ENCODE data around the gene COASY. TPM values are rescaled to one million over a fixed set of nuclear protein-coding genes. Genes with fewer than 3 reads are reported as not detected.

Gene COASY
- 11.9 and 19.2 TPM in 2 replicates for total RNA-seq (2014; rRNA removed; shearing (Covaris generic))

GRCh38 chr17:42561897-42562387, at the start of gene COASY:
COASY (plus strand) TSS chr17:42562148; CDS start chr17:42562623, 475 bp downstream.
- in situ Hi-C loops (cut with HindIII; ENCODE audit: low sequenced_read_pairs), result no loop called here
- DNase-seq (ENCODE audit: low spot score), result peak; percentile 96

DNA sequence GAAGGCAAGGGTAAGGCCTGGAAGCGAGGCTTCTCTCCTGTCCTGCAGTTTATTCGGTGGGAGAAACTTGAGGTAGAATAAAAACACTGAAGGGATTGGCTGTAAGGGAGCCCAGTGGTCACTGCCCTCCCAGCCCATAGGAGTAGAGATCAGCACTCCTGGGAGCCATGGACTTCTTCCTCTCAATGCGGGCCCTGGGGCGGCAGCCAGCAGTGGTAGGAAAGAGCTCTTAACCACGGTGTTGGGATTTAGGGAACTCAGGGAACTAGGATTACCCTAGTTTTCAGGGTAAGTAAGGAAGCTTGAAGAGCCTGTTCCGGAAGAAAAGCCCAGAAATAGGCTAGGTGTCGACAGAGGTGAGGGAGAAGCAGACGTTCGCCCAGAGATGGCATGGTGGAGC, 49.7 kb upstream of the COASY start:
- DNase-seq (ENCODE audit: low spot score), result no peak

DNA sequence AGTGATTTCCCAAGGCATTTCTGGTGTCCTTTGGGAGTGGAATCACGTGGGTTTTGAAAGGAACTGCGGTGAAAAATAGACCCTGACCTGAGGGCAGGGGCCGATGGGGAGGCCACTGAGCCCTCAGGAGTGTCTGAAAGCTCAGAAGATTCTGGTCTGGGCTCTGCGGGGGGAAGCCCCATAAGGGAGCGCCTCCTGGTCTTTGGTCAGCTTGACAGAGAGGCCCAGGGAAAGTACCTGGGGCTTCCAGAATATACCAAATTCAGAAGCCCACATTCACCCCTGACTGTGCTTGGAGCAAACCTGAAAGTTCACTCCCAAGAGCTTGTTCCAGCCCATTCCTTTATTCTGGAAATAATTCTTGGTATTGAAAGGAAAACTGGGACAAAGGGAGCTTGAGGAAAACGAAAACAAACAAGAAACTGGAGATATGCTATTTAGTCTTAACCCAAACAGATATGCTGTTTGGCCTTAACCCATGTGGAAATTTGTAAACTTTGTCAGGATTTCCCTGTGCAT, 49.2 kb upstream of the COASY start:
- in situ Hi-C loops (cut with HindIII; ENCODE audit: low sequenced_read_pairs), result no loop called here
- no peak for DNase-seq (ENCODE audit: low spot score)

More for the DNA sequence above, 49.7 kb upstream of the COASY start:
- in situ Hi-C loops (cut with HindIII; ENCODE audit: low sequenced_read_pairs), result no loop called here

DNA sequence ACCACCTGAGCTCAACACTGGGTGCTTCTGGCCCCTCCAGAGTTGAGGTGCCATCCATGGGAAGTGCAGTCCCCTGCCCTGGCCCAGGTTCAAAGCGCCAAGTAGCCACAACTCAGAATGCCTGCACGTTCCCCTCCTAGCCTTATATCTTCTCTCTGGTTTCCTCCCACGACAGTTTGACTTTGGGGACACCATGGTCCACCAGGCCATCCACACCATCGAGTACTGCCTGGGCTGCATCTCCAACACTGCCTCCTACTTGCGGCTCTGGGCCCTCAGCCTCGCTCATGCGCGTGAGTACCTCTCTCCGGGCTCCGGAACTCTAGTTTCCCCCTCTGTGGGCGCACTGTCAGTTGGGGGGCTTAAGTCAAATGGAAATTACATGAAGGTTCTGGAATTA, 48.3 kb upstream of the COASY start:
- no peak for DNase-seq (ENCODE audit: low spot score)
- in situ Hi-C loops (cut with HindIII; ENCODE audit: low sequenced_read_pairs), result no loop called here

- DNase-seq (ENCODE audit: low spot score), result no peak
- in situ Hi-C loops (cut with HindIII; ENCODE audit: low sequenced_read_pairs), result no loop called here
Observed at GRCh38 chr17:42514279-42514678, 47.7 kb upstream of the COASY start.

GRCh38 chr17:42514867-42515266, 47.1 kb upstream of the COASY start:
- in situ Hi-C loops (cut with HindIII; ENCODE audit: low sequenced_read_pairs), result no loop called here
- DNase-seq (ENCODE audit: low spot score), result no peak

GRCh38 chr17:42517516-42517915, 44.4 kb upstream of the COASY start:
- DNase-seq (ENCODE audit: low spot score), result peak; percentile 67
- in situ Hi-C loops (cut with HindIII; ENCODE audit: low sequenced_read_pairs), result no loop called here

DNA sequence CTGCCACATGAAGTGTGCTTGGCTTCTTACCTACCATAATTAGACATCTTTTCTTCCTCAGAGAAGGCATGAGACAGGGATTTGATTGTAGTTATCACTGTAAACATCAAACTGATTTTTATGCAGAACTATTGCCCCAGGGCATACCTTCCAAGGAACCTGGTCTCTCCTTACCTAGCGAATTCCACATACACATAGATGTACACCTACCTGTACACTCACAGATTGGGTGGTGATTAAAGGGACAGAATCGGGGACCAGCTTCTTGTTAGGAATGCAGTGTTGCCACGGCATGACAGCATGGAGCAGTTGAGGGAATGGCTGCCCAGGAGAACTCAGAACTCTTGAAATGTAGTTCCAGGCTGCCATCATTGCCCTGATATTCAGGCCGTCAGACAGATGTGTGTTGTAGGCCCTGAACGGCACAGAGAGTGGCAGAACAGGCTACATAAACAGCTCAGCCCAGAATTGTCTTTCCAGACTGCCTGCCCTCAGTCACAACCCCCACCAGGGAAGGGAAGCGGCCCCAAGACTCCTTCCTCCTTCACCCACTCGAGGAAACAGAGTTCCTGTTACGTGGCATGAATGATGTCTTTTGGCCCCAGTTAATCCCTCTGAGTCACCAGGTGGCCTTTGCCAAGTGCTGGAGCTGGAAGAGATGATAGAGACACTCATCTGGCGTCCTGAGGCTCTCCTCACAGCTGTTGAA, 43.7 kb upstream of the COASY start:
- no peak for DNase-seq (ENCODE audit: low spot score)
- in situ Hi-C loops (cut with HindIII; ENCODE audit: low sequenced_read_pairs), result no loop called here

- in situ Hi-C loops (cut with HindIII; ENCODE audit: low sequenced_read_pairs), result no loop called here
- peak; percentile 32 for DNase-seq (ENCODE audit: low spot score)
Observed at GRCh38 chr17:42518755-42519545, 43.0 kb upstream of the COASY start.

DNA sequence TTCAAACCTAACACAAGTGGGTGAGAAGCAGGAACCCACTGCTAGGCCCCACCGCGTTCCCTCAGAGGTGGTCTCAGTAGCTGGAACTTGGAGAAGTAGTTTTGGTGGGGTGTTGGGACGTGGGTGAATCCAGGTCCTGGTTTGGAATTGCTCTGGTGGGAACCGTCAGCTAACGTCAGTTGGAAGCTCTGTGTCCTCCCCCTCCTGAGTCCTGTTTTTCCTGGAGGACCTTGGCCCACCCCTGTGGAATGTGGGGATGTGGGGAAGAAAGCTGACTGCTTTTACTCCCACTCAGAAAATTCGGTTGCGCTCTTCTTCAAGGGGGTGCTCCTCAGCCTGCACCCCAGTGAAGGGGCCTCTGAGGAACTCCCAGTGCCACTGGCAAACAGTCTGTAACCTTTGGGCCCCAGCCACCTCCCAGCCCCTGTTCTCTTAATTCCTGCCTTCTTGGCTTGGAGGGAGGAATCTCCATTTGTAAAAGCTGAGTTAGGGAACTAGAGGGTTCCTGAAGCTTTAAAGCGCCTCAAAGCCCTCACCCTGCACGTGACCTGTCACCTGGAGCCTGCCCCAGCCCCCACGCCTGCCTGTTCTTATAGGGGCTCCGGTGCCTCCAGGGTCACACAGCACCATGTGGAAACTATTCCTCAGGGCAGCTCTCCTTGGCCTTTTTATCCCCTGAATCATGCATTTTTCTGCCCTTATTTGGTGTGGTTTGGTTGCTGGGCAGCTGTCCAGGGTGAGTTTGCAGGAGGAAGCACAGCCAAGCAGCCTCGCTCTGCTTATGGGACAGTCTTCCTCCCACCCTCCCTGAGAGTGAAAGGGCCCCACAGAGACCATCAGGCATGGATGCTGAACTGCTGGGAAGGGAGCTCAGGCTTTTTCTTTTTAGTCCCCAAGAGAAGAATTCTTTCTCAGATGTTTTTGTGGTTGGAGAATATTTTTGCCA, 42.1 kb upstream of the COASY start:
- DNase-seq (ENCODE audit: low spot score), result peak; percentile 79
- in situ Hi-C loops (cut with HindIII; ENCODE audit: low sequenced_read_pairs), result loop anchor here (5.0 kb wide), 1 partner anchor 98 kb away; the partner anchor contains the start of gene CAVIN1

DNA sequence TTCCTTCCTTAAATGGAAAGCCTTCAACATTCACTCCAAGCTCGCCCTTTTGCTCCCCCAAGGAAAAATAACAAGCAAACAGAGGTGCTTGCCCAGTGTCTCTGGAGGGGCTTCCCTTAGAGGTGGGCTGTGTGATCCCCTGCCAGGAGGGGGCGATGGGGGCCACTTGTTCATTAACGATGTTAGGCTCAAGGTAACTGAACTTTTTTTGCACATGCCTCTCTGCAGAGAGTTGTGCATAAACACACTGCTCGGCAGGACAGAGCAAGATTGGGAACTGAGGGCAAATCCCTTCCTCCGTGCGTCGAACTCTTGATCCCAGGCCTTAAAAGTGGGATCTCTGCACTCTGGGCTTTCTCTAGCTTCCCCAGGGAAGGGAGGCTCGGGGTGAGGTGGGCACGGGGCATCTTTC, 41.4 kb upstream of the COASY start:
- DNase-seq (ENCODE audit: low spot score), result no peak
- in situ Hi-C loops (cut with HindIII; ENCODE audit: low sequenced_read_pairs), result loop anchor here (5.0 kb wide), 1 partner anchor 98 kb away; the partner anchor contains the start of gene CAVIN1

- DNase-seq (ENCODE audit: low spot score), result no peak
- in situ Hi-C loops (cut with HindIII; ENCODE audit: low sequenced_read_pairs), result loop anchor here (5.0 kb wide), 1 partner anchor 99 kb away; the partner anchor contains the start of gene CAVIN1
Observed at GRCh38 chr17:42521036-42521435, 40.9 kb upstream of the COASY start.

GRCh38 chr17:42521666-42522262, 40.2 kb upstream of the COASY start:
- in situ Hi-C loops (cut with HindIII; ENCODE audit: low sequenced_read_pairs), result loop anchor here (5.0 kb wide), 1 partner anchor 99 kb away; the partner anchor contains the start of gene CAVIN1
- no peak for DNase-seq (ENCODE audit: low spot score)

- in situ Hi-C loops (cut with HindIII; ENCODE audit: low sequenced_read_pairs), result loop anchor here (5.0 kb wide), 1 partner anchor 100 kb away; the partner anchor contains the start of gene CAVIN1
- DNase-seq (ENCODE audit: low spot score), result no peak
Observed at GRCh38 chr17:42522263-42522790, 39.6 kb upstream of the COASY start.

- in situ Hi-C loops (cut with HindIII; ENCODE audit: low sequenced_read_pairs), result loop anchor here (5.0 kb wide), 1 partner anchor 101 kb away; the partner anchor contains the start of gene CAVIN1
- no peak for DNase-seq (ENCODE audit: low spot score)
Observed at GRCh38 chr17:42522798-42523278, 39.1 kb upstream of the COASY start.

- in situ Hi-C loops (cut with HindIII; ENCODE audit: low sequenced_read_pairs), result no loop called here
- no peak for DNase-seq (ENCODE audit: low spot score)
Observed at GRCh38 chr17:42525221-42525620, 36.7 kb upstream of the COASY start.

DNA sequence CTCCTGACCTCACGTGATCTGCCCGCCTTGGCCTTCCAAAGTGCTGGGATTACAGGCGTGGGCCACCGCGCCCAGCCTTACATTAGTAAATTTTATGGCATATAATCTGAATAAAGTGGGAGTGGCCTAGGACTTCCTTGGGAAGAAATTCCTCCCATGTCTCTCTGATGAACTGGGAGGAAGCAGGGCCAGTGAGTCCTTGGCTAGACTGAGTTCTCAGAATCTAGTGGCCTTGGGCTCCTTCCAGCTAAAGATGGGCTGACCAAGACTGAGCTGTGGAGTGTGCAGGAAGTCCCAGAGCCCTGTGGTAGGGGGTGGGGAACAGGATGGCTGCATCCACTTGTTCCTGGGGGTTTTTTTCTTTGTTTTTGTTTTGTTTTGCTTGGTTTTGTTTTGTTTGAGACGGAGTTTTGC, 35.9 kb upstream of the COASY start:
- no peak for DNase-seq (ENCODE audit: low spot score)
- in situ Hi-C loops (cut with HindIII; ENCODE audit: low sequenced_read_pairs), result no loop called here

DNA sequence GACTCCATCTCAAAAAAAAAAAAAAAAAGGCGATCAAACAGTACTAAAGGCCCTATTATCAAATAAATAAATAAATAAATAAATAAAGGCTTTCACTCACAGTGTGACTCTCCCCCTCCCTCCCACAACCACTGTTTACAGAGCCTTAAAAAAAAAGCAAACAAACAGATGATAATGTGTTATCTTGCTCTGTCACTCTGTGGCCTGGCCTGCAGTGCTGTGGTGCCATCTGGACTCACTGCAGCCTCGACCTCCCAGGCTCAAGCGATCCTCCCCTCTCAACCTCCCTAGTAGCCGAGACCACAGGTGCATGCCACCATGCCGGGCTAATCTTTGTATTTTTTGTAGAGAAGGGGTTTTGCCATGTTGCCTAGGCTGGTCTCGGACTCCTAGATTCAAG, 34.0 kb upstream of the COASY start:
- in situ Hi-C loops (cut with HindIII; ENCODE audit: low sequenced_read_pairs), result no loop called here
- no peak for DNase-seq (ENCODE audit: low spot score)

Measured in G401 (cell line).